ENCODE measurements around the gene FBXL7. TPM values are rescaled to one million over a fixed set of nuclear protein-coding genes. Genes with fewer than 3 reads are reported as not detected.
"Not testable (repeated sequence)": the region's sequence is repeated elsewhere in the genome, so short reads cannot be mapped to it uniquely, and the experiment has no call there.

The FBXL7 gene
- total RNA-seq, 4 donors from 2014 or later: 1.9 to 5.9 (median 3.0) TPM

DNA sequence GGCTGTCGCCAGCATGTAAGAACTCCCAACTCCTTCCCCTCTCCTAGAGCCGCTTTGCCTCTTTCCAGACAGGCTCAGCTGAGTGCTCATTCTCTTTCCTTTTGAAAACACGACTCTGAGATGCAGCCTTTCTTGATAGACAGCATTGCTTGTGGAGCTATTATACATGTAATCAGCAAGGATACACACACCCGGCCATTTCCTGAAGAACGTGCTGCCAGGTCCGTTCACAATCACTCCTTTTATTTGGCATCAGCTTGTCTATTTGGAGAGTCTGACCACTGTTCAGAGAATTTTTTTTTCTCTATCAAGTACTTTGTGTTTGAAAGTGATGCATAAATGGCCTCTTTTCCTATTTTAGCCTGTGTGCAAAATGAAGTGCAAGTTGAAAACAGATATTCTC is 351.0 kb downstream of the FBXL7 start:
- WGBS: 58% methylated on average over 6 of the region's 6 CpGs
- Histone ChIP-seq H3K36me3 (no peaks in the 10 kb centered on the region), H3K27ac (no peak overlapping the region), H3K4me1 (no peaks in the 10 kb centered on the region), H3K9me3 (no peaks in the 10 kb centered on the region), H3K27me3 (no peaks in the 10 kb centered on the region), H3K4me3 (no peak overlapping the region)
- TF ChIP-seq POLR2A (IDR thresholded peaks at IDR 0.05) (no peak), EP300 (IDR thresholded peaks at IDR 0.05) (no peak), POLR2AphosphoS5 (IDR thresholded peaks at IDR 0.05) (no peak)
- TF ChIP-seq, protein P1, sequence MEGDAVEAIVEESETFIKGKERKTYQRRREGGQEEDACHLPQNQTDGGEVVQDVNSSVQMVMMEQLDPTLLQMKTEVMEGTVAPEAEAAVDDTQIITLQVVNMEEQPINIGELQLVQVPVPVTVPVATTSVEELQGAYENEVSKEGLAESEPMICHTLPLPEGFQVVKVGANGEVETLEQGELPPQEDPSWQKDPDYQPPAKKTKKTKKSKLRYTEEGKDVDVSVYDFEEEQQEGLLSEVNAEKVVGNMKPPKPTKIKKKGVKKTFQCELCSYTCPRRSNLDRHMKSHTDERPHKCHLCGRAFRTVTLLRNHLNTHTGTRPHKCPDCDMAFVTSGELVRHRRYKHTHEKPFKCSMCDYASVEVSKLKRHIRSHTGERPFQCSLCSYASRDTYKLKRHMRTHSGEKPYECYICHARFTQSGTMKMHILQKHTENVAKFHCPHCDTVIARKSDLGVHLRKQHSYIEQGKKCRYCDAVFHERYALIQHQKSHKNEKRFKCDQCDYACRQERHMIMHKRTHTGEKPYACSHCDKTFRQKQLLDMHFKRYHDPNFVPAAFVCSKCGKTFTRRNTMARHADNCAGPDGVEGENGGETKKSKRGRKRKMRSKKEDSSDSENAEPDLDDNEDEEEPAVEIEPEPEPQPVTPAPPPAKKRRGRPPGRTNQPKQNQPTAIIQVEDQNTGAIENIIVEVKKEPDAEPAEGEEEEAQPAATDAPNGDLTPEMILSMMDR (IDR thresholded peaks at IDR 0.05): no peak
- no peak for DNase-seq (ENCODE audit: low spot score in 2 of 2)

DNA sequence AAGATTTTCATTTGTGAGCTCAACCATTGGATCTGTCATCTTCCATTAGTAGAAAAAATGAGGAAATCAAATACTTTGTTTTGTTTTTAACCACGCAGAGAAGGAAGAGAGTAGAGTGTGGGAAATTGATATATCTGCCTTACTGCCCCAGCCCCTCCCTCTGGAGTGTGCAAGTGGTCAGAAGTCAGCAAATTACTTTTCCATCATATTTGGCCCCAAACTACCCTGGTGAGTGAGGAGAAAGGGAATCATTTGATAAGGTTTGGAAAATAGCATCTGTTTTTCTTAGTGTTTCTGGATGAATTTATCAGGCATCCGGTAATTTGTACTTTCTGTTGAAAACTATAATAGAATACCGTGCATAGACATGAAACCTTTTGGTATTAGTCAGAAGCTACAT is 352.2 kb downstream of the FBXL7 start:
- Histone ChIP-seq H3K4me1 (no peaks in the 10 kb centered on the region), H3K36me3 (no peaks in the 10 kb centered on the region), H3K27me3 (no peaks in the 10 kb centered on the region), H3K27ac (no peak overlapping the region), H3K9me3 (no peaks in the 10 kb centered on the region), H3K4me3 (no peak overlapping the region)
- WGBS: 69% methylated on average over 3 of the region's 3 CpGs
- TF ChIP-seq POLR2AphosphoS5 (IDR thresholded peaks at IDR 0.05) (no peak), POLR2A (IDR thresholded peaks at IDR 0.05) (no peak), EP300 (IDR thresholded peaks at IDR 0.05) (no peak)
- TF ChIP-seq, protein P1 (IDR thresholded peaks at IDR 0.05): no peak
- no peak for DNase-seq (ENCODE audit: low spot score in 2 of 2)

DNA sequence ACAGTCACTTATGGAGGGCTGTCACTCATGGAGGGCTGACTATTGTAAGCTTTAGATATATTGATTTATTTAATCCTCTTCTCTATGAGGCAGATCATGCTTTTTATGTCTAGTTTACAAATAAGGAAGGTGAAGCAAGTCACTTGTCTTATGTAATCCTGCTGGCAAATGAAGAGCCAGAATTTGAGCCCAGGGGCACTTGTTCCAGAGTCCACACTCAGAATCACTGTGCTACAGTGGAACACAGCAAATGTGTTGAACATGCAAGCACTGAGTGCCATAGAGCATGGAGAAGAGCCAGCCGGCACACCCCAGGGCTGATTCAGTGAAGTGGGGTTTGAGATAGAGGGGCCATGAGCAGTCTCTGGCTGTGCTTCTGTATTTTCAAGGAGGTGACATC is 353.0 kb downstream of the FBXL7 start:
- TF ChIP-seq, protein P1 (IDR thresholded peaks at IDR 0.05): no peak
- TF ChIP-seq POLR2A (IDR thresholded peaks at IDR 0.05) (no peak), POLR2AphosphoS5 (IDR thresholded peaks at IDR 0.05) (no peak), EP300 (IDR thresholded peaks at IDR 0.05) (no peak)
- no peak for DNase-seq (ENCODE audit: low spot score in 2 of 2)
- no peak overlapping the region for H3K27ac ChIP-seq
- no peak overlapping the region for H3K4me3 ChIP-seq
- no peaks in the 10 kb centered on the region for H3K4me1 ChIP-seq
- no peaks in the 10 kb centered on the region for H3K9me3 ChIP-seq
- WGBS: 100% methylated on average over 1 of the region's 1 CpG
- H3K36me3 ChIP-seq: no peaks in the 10 kb centered on the region
- H3K27me3 ChIP-seq: no peaks in the 10 kb centered on the region

DNA sequence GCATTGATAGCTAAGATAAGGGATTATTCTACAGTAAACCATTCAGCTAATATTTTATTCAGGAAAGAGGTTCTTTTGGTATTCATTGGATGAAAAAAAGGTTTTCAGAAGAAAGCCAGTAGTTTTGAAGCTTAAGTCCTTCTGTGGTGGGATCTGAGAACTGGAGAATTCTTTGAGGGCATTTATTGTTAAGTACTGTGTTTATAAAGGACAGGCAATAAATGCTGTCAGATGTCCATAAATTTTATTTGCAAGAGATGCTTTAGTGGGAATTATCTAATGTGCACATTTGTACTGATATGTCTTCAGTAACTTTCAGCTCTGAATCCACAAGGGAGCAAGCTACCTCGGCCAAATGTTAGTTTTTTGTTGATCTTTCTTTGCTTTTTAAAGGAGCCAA is 358.3 kb downstream of the FBXL7 start:
- H3K4me1 ChIP-seq: no peaks in the 10 kb centered on the region
- no peaks in the 10 kb centered on the region for H3K9me3 ChIP-seq
- H3K36me3 ChIP-seq: no peaks in the 10 kb centered on the region
- no peak overlapping the region for H3K4me3 ChIP-seq
- no peak overlapping the region for H3K27ac ChIP-seq
- WGBS: 50% methylated on average over 1 of the region's 1 CpG
- no peak for DNase-seq (ENCODE audit: low spot score in 2 of 2)
- TF ChIP-seq, protein P1 (IDR thresholded peaks at IDR 0.05): no peak
- no peak for TF ChIP-seq EP300 (IDR thresholded peaks at IDR 0.05)
- TF ChIP-seq POLR2A (IDR thresholded peaks at IDR 0.05): no peak
- TF ChIP-seq POLR2AphosphoS5 (IDR thresholded peaks at IDR 0.05): no peak
- H3K27me3 ChIP-seq: no peaks in the 10 kb centered on the region

DNA sequence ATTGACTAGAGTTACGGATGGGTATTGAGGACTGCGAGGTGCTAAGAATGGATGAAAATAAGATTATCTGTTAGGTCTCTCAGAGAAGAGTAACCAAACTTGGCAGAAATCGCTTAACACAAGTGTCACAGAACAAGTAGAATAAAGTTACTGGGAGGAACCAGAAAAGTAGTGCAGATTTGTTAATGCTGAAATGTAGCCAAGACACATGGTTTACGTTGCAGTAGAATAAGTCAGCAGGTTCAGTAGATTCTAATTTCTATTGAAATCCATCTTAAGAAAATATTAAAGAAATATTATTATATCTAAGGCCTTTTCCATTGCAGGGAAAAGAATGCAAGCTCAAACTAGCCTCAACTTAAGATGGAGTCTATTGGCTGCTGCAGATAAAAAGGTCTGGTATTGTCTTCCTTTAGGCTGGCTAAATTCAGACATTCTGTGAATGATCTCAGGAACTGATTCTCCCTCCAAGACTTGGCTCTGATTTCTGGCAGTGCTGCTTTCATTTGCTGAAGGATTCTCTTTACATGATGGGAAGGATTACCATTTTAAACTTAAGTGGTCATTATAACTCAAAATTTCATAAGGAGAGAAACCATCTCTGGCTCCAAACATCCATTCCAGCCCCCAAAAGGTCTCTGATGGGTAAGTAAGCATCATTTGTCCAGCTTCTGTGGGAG is 364.7 kb downstream of the FBXL7 start:
- no peak overlapping the region for H3K4me3 ChIP-seq
- no peak for DNase-seq (ENCODE audit: low spot score in 2 of 2)
- no peaks in the 10 kb centered on the region for H3K9me3 ChIP-seq
- H3K27ac ChIP-seq: no peak overlapping the region
- H3K4me1 ChIP-seq: no peaks in the 10 kb centered on the region
- no peaks in the 10 kb centered on the region for H3K27me3 ChIP-seq
- H3K36me3 ChIP-seq: no peaks in the 10 kb centered on the region
- WGBS: 78% methylated on average over 4 of the region's 4 CpGs
- TF ChIP-seq EP300 (IDR thresholded peaks at IDR 0.05) (no peak), POLR2A (IDR thresholded peaks at IDR 0.05) (no peak), POLR2AphosphoS5 (IDR thresholded peaks at IDR 0.05) (no peak)
- TF ChIP-seq, protein P1 (IDR thresholded peaks at IDR 0.05): no peak

DNA sequence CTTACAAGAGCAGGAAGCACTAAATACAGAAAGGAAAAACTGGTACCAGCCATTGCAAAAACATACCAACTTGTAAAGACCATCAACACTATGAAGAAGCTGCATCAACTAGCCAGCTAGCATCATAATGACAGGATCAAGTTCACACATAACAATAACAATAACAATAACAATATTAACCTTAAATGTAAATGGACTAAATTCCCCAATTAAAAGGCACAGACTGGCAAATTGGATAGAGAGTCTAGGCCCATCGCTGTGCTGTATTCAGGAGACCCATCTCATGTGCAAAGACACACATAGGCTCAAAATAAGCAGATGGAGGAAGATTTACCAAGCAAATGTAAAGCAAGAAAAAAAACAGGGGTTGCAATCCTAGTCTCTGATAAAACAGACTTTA is 372.3 kb downstream of the FBXL7 start:
- WGBS: 94% methylated on average over 1 of the region's 1 CpG

More for the DNA sequence above, 372.3 kb downstream of the FBXL7 start:
- not testable (repeated sequence) for H3K4me3 ChIP-seq; H3K36me3 ChIP-seq; H3K27me3 ChIP-seq; H3K4me1 ChIP-seq; H3K9me3 ChIP-seq; DNase-seq (ENCODE audit: low spot score in 2 of 2); H3K27ac ChIP-seq

Measured in suprapubic skin (tissue), 4 donors.